ENCODE measurements around the gene HSCB.
"Not testable (repeated sequence)": the region's sequence is repeated elsewhere in the genome, so short reads cannot be mapped to it uniquely, and the experiment has no call there.

Gene HSCB

GRCh38 chr22:28741200-28741784 is 547 bp upstream of the HSCB start:
- no peak for DNase-seq

- DNase-seq = no peak
Measured at GRCh38 chr22:28742562-28742962, 723 bp downstream of the HSCB start.

DNA sequence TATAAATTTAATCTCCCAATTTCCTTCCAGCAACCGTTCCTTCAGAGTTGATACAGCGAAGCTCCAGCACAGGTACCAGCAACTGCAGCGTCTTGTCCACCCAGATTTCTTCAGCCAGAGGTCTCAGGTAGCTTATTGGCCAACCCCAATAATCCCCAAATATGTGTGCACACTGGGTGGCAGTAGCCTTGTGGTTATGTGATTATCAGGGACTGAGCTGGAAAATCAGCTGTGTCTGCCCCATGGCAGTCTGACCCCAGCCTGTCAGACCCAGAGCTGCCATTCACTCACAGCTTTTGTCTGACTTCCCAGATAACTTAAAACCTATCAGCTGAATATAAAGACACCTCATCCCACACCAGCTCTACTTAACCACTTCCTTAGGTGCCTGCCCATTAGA is 2.0 kb downstream of the HSCB start:
- DNase-seq = no peak

- DNase-seq = no peak
Measured at GRCh38 chr22:28750471-28750881, 8.6 kb downstream of the HSCB start.

DNA sequence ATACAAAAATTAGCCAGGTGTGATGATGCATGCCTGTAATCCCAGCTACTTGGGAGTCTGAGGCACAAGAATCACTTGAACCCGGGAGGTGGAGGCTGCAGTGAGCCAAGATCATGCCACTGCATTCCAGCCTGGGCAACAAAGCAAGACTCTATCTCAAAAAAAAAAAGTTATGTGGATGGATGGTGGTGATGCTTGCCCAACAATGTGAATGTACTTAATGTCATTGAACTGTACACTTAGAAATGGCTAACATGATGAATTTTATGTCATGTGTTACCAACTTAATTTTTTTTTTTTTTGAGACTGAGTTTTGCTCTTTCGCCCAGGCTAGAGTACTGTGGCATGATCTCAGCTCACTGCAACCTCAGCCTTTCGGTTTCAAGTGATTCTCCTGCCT is 12.7 kb downstream of the HSCB start:
- not testable (repeated sequence) for DNase-seq

DNA sequence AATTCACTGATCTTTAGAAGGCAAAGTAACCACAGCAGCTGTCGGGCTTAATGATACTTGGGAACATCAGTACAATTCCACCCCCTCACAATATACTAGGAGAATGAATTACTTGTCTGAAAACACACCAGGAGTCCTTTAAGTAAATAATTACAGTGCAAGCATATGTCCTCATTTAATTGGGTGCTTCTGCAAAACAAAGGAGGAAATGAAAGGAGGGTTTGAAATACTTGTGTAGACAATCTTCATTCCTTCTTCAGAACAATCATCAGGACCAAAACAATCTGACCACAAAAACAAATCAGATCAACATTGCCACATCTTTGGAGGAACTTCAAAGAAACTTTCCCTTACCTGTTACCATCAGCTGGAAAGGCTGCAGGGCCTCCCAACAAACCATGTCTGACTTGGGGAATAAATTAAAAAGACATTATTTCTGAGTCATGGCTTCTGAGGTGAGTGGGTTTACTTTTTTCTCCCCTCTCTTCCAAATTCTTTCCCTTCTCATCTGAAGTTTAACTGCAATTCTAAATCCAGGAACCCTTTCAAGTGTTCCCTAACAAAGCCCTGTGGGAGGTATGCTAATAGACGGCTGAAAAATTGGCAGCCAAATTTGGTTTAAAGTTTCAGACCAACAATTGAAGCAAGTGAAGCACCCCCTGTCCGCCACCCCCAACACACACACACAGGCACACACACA is 18.2 kb downstream of the HSCB start:
- no peak for DNase-seq

- no peak for DNase-seq
Measured at GRCh38 chr22:28761449-28761755, 19.6 kb downstream of the HSCB start.

- DNase-seq = not testable (repeated sequence)
Measured at GRCh38 chr22:28762000-28762399, 20.2 kb downstream of the HSCB start.

- no peak for DNase-seq
Measured at GRCh38 chr22:28766628-28767027, 24.8 kb downstream of the HSCB start.

DNA sequence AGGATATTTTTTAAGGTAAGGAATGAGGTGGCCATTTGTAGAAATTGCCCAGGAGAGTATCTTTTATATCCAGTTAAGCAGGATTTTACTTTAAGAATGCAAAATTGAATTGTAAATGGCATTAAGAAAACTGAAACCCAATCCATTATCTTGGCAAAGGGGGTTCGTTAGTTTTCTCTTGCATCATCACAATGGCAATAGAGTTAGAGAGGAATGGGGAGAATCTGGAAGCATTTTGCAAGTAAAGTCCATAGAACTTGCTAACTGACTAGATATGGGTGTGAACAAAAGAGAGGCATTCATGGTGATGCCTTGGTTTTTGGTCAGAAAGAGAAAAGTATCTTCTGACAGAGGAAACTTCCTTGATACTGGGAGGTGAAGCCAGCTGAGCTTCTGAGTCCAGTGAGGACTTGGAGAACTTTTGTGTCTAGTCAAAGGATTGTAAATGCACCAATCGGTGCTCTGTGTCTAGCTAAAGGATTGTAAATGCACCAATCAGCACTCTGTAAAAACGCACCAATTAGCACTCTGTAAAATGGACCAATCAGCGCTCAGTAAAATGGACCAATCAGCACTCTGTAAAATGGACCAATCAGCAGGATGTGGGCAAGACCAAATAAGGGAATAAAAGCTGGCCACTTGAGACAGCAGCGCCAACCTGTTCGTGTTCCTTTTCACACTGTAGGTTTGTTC is 27.0 kb downstream of the HSCB start:
- DNase-seq = no peak

DNA sequence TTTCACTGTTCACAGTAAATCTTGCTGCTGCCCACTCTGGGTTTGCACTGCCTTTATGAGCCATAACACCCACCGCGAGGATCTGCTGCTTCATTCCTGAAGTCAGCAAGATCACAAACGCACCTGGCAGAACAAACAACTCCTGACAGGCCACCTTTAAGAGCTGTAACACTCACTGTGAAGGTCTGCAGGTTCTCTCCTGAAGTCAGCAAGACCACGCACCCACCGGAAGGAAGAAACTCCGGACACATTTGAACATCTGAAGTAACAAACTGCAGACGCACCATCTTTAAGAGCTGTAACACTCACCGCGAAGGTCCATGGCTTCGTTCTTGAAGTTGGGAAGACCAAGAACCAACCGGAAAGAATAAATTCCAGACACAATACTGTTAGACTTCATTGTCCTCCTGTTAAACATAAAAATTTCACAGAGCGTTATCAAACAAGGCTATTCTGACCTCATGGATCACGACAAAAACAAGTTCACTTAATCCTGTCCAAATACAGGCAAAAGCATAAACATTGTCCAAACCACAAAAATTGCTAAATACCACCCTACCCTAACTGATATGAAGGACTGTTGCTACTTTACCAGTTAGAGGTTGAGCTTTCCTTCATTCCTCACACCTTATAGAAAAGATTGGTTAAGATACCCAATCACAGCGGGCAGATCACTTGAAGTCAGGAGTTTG is 27.7 kb downstream of the HSCB start:
- no peak for DNase-seq

DNA sequence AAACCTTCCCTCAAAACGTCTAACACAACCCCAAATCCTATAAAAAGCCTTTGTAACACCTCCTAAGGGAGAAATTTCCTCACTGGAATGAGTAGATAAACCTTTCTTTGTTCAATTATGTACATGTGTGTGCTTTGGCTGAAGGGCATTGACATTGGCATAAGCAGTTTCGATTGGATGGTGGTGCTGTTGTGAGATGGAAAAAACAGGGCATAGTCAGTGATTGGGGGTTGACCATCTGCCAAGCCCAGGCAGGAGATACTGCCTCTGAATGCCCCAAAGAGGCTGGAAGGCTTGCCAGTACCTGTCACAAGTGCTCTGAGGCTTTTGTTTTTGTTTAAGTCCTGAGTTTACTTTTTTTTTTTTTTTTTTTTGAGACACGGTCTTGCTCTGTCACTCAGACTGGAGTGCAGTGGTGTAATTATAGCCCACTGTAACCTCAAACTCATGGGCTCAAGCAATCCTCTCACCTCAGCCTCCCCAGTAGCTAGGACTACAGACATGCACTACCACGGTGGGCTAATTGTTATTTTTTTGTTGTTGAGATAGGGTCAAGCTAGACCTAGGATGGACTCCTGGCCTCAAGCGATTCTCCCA is 29.5 kb downstream of the HSCB start:
- DNase-seq = peak; percentile 45

DNA sequence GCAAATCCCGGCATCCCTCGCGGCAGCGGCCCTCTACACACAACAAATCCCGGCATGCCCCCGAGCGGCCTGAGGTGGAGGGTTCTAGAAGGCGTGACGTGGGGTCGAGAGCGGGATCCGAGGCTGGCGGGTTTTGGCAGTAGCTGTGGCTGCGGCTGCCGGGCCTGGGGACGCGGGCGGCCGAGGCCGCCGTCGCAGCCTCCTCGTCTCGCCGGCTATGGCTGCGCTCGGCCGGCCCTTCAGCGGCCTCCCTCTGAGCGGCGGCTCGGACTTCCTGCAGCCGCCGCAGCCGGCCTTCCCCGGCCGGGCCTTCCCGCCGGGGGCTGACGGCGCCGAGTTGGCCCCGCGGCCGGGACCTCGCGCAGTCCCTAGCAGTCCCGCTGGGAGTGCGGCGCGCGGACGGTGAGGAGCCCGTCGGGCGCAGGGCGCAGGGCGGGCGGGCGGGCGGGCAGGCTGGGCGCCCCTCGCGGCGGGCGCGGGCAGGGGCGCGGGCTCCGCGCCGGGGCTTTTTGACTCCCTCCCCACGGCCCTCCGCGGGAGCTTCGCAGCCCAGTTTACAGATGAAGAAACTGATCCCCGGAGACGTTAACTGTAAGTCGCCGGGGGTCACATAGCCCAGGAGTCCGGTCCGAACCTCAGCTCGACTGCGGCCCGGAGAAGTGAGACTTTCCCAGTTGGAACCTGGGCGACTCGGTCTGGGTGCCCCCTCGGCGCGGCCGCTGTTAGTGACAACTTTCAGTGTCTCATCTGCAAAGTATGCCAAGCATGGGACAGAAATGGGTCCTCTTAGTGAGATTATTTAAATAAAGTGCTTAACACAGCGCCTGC is 31.0 kb downstream of the HSCB start, which contains the start of gene CCDC117:
CCDC117 (plus strand) TSS at position 63 of the 828 bp plus-strand sequence; CDS start at position 218, 155 bp downstream.
- peak; percentile 93 for DNase-seq

DNA sequence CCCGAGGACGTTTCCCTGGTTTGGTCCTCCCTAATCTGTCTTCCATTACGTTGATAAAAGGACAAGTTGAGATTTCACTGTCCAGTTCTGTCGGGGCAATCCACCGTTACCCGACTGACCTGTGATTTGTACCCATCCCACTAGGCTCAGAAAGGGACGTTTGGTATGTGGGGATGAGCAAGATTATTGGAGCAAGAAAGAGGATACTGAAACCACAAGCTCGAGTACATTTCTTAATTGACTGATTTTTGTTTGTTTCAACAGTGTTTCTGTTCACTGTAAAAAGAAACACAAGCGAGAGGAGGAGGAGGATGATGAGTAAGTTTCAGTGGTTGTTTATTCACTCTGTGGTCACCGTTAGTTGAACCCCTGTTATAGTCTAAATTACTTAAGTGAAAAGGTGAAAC is 31.6 kb downstream of the HSCB start:
- DNase-seq = no peak

- no peak for DNase-seq
Measured at GRCh38 chr22:28774378-28774777, 32.5 kb downstream of the HSCB start.

- DNase-seq = no peak
Measured at GRCh38 chr22:28779833-28780232, 38.0 kb downstream of the HSCB start.

GRCh38 chr22:28780296-28780695 is 38.5 kb downstream of the HSCB start:
- DNase-seq = no peak

DNA sequence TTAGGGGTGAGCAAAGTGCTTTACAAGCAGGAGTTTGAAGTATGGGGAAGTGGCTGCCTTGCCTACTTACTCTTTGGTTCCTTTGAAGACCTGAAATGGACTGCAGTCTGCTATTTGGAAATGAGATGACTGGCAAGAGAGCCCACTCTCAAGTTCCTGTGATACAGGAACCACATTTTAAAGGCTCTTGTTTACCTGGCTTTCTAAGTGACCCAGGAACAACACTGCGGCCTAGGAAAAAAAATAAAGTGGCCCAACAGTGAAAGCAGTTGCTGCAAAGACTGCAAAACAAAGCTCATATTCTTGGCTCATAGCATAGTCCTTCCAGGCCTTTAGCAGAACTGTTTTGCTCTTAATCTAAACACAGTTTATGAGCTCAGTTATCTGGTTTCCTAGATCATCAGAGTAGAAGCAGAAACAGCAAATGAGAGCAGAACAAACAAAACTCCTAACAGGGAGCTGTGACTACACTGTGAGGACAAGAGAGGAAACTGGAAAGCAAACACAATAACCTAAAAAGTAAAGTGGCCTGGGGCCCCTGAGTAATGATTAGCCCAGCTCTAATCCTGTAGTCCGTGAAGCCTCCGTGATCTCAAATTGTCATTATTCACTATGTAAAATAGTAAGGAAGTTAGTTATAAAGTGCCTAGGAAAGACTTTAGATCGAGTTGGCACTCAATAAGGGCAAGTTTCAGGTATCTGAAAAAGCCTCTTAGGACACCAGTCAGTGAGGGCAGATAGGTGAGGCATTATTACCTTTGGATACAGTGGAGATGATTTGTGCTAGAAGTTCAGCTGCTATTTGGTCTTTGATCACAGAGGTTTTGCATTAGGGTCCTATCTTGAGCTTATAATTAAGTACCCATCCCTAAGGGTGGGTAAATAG is 42.2 kb downstream of the HSCB start:
- DNase-seq = no peak

DNA sequence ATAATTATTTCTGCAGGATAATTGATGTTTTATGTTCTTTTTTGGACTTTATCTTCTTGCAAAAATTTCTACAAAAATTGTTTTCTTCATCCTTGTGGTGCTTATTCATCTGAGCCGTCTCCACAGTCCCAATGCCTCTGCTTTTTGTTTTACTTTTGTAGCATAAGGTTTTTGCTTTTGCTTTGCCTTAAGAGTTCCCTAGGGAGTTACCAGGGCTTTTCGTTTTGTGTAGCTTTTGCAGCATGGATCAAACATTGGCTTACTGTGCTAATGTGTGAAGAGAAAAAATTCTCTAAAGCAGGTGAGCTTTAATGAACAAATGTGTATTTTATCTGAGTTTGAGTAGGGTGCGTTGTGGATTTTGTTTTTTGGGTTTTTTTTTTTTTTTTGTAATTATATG is 46.8 kb downstream of the HSCB start:
- no peak for DNase-seq

- DNase-seq = no peak
Measured at GRCh38 chr22:28791124-28791523, 49.3 kb downstream of the HSCB start.

- DNase-seq = no peak
Measured at GRCh38 chr22:28791841-28792490, 50.1 kb downstream of the HSCB start.
